ENCODE results near the gene GPR132. TPM values are rescaled to one million over a fixed set of nuclear protein-coding genes. Genes with fewer than 3 reads are reported as not detected.

The GPR132 gene
- polyA plus RNA-seq, 2 of the 4 experiments (the other 2 are of a cell fraction), result 0.18 to 0.19 TPM

GRCh38 chr14:105093038-105093430 is 27.8 kb upstream of the GPR132 start:
- WGBS (ENCODE audit: missing lambda C conversion rate), result no CpG with 5 or more reads among the region's 46 CpGs
- ChIA-PET CTCF (interaction anchor here (0.7 to 9.1 kb wide), 5 partner anchors 9 to 162 kb away, joined by 3 to 132 read pairs (median 6); partner anchors contain the start of genes JAG2 and NUDT14), POLR2A (interaction anchor here (0.6 to 2.3 kb wide), 3 partner anchors 72 to 208 kb away, joined by 3 to 15 read pairs (median 3); partner anchors contain the start of genes BRF1, CDCA4 and JAG2)
- DNase-seq (ENCODE audit: low read depth in 1 of 2, low spot score in 1 of 2) (peak; percentile 77 to 85), ATAC-seq (peak; percentile 1 to 2; a peak in 2 of 6 replicates), FAIRE-seq (no peak)
- Histone ChIP-seq H3K4me3 (peak overlapping the region; percentile 92), H3K4me2 (peak overlapping the region; percentile 98), H3K9me3 (no peaks in the 10 kb centered on the region), H3K27ac (peak overlapping the region; percentile 98 to 100), H3K4me1 (peaks cover 52% of the 10 kb centered on the region)
- TF ChIP-seq CHD2 (IDR thresholded peaks at IDR 0.05; ENCODE audit: low read length, partially characterized antibody), result no peak
- no peak for TF ChIP-seq MAFK (IDR thresholded peaks at IDR 0.05; ENCODE audit: partially characterized antibody)
- TF ChIP-seq ZFP36 (IDR thresholded peaks at IDR 0.05; ENCODE audit: borderline replicate concordance, partially characterized antibody), result peak; percentile 86
- TF ChIP-seq HOXB5 (CRISPR knock-in tag; IDR thresholded peaks at IDR 0.05), result no peak
- peak; percentile 33; the same call in 1 of the 2 replicates for TF ChIP-seq POLR2A (IDR thresholded peaks at IDR 0.05; ENCODE audit: low read length)
- TF ChIP-seq HEYL (CRISPR knock-in tag; IDR thresholded peaks at IDR 0.05), result no peak
- TF ChIP-seq FOSB (CRISPR knock-in tag; IDR thresholded peaks at IDR 0.05), result no peak
- TF ChIP-seq EP300 (IDR thresholded peaks at IDR 0.05), result 0 out of 5 replicates have a peak, but pooled peaks of 1 of the 2 experiments have one; percentile 22
- TF ChIP-seq, protein P1, sequence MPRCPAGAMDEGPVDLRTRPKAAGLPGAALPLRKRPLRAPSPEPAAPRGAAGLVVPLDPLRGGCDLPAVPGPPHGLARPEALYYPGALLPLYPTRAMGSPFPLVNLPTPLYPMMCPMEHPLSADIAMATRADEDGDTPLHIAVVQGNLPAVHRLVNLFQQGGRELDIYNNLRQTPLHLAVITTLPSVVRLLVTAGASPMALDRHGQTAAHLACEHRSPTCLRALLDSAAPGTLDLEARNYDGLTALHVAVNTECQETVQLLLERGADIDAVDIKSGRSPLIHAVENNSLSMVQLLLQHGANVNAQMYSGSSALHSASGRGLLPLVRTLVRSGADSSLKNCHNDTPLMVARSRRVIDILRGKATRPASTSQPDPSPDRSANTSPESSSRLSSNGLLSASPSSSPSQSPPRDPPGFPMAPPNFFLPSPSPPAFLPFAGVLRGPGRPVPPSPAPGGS (IDR thresholded peaks at IDR 0.05), result peak; percentile 27; the same call in 2 of the 3 replicates
- TF ChIP-seq JUN (IDR thresholded peaks at IDR 0.05), result peak in 1 of 2 experiments; percentile 69; a peak in 2 of 5 replicates

DNA sequence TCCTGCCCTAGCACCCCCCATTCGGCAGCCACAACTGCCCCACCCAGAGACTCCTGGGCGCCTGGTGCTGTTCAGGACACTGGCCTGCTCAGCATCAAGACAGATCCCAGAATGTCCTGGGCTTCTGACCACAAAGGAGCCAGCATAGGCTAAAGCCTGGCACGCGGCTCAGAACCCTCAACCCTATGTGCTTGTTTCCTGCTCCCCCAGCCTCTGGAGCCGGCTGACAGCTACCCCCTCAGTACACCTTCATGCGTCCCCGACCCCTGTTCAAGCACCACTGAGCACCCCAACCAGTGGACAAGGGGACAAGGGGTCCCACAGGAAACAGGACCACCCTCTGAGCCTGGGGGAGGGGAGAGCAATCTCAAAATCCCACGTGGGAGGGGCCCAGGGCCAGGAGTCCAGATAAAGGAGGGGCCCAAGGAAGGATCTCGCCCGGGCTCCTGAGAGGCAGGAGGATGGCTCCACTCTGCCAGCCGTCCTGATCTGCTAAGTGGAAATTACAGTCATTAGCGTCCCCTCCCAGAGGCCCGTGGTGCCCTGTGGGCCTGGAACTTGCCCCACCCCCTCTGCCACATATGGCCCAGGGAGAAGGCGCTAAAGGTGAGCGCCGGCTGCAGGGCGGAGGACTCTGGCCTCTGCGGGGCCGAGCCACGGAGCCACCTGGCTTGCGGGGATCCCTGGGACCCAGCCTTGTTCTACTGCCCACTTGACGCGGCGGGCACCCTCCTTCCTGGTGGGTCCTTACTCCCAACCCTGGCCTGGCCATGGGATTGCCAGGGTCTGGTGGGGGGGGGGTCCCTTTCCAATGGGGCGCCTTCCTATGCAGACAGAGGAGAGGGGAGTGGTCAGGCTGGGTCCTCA is 27.2 kb upstream of the GPR132 start:
- H3K4me2 ChIP-seq, result peak overlapping the region; percentile 98
- TF ChIP-seq CBX2 (IDR thresholded peaks at IDR 0.05; ENCODE audit: borderline replicate concordance, low read depth), result no peak
- peak; percentile 54 for TF ChIP-seq FOSB (CRISPR knock-in tag; IDR thresholded peaks at IDR 0.05)
- peak; percentile 55; the same call in 1 of the 2 replicates for TF ChIP-seq ZNF302 (CRISPR knock-in tag; IDR thresholded peaks at IDR 0.05)
- TF ChIP-seq, protein P1 (IDR thresholded peaks at IDR 0.05), result peak; percentile 25; the same call in 1 of the 3 replicates
- no peak for TF ChIP-seq JUNB (IDR thresholded peaks at IDR 0.05)
- TF ChIP-seq HEYL (CRISPR knock-in tag; IDR thresholded peaks at IDR 0.05), result no peak
- peak; percentile 75; the same call in 1 of the 2 replicates for TF ChIP-seq HOXB13 (CRISPR knock-in tag; IDR thresholded peaks at IDR 0.05; ENCODE audit: low read depth)
- no peak for TF ChIP-seq SREBF2 (IDR thresholded peaks at IDR 0.05)
- TF ChIP-seq EHMT2 (IDR thresholded peaks at IDR 0.05; ENCODE audit: low read depth), result no peak
- TF ChIP-seq RAD21 (conservative IDR thresholded peaks at IDR 0.05 in 1 of 2, IDR thresholded peaks at IDR 0.05 in 1 of 2), result no peak
- TF ChIP-seq MYC (IDR thresholded peaks at IDR 0.05; ENCODE audit: borderline replicate concordance, low read length), result peak; percentile 62; the same call in 1 of the 2 replicates
- TF ChIP-seq JUN (IDR thresholded peaks at IDR 0.05), result peak in 1 of 2 experiments; percentile 8; a peak in 1 of 5 replicates
- peak; percentile 72; the same call in 1 of the 2 replicates for TF ChIP-seq ZSCAN20 (CRISPR knock-in tag; IDR thresholded peaks at IDR 0.05)
- no peak for TF ChIP-seq KDM5A (IDR thresholded peaks at IDR 0.05)
- TF ChIP-seq HDAC2 (IDR thresholded peaks at IDR 0.05), result no peak
- no peak for TF ChIP-seq RFX5 (IDR thresholded peaks at IDR 0.05)
- TF ChIP-seq TP53 (CRISPR knock-in tag; IDR thresholded peaks at IDR 0.05), result peak; percentile 81
- no peak for TF ChIP-seq CHD2 (IDR thresholded peaks at IDR 0.05; ENCODE audit: low read length, partially characterized antibody)
- TF ChIP-seq PHF8 (IDR thresholded peaks at IDR 0.05; ENCODE audit: borderline replicate concordance, low read depth), result peak; percentile 28; the same call in 1 of the 2 replicates
- peak; percentile 66 for TF ChIP-seq POLR2A (IDR thresholded peaks at IDR 0.05; ENCODE audit: low read length)
- peak; percentile 85 for TF ChIP-seq EHF (CRISPR knock-in tag; IDR thresholded peaks at IDR 0.05)
- 0 out of 2 replicates have a peak, but pooled peaks have one; percentile 24 for TF ChIP-seq USF2 (IDR thresholded peaks at IDR 0.05)
- TF ChIP-seq HOXA7 (CRISPR knock-in tag; IDR thresholded peaks at IDR 0.05), result 0 out of 2 replicates have a peak, but pooled peaks have one; percentile 28
- TF ChIP-seq RARB (CRISPR knock-in tag; IDR thresholded peaks at IDR 0.05), result no peak; the same call in 1 of the 2 replicates
- TF ChIP-seq ZFP36 (IDR thresholded peaks at IDR 0.05; ENCODE audit: borderline replicate concordance, partially characterized antibody), result no peak
- TF ChIP-seq EP300 (IDR thresholded peaks at IDR 0.05), result peak in 1 of 2 experiments; percentile 6; a peak in 1 of 5 replicates
- TF ChIP-seq POLR2AphosphoS2 (conservative IDR thresholded peaks at IDR 0.05; ENCODE audit: low read length), result no peak
- POLR2A ChIA-PET, result interaction anchor here (0.6 to 2.4 kb wide), 8 partner anchors 12 to 209 kb away, joined by 3 to 15 read pairs (median 4); partner anchors contain the start of genes BRF1, CDCA4, JAG2 and NUDT14
- WGBS (ENCODE audit: missing lambda C conversion rate), result 7% methylated on average over 16 of the region's 25 CpGs
- CTCF ChIA-PET, result interaction anchor here (0.6 to 9.1 kb wide), 12 partner anchors 10 to 273 kb away, joined by 3 to 132 read pairs (median 5); partner anchors contain the start of genes JAG2 and NUDT14
- ATAC-seq (peak; percentile 4 to 15), FAIRE-seq (no peak), DNase-seq (ENCODE audit: low read depth in 1 of 2, low spot score in 1 of 2) (peak; percentile 49 to 84)
- peak overlapping the region; percentile 98 to 100 for H3K27ac ChIP-seq
- peaks cover 52% of the 10 kb centered on the region for H3K4me1 ChIP-seq
- H3K4me3 ChIP-seq, result peak overlapping the region; percentile 92
- no peaks in the 10 kb centered on the region for H3K9me3 ChIP-seq

Measured in A549 (cell line).